Measurements from ENCODE around the gene SLC4A7. TPM values are rescaled to one million over a fixed set of nuclear protein-coding genes. Genes with fewer than 3 reads are reported as not detected.
"Not testable (repeated sequence)": the region's sequence is repeated elsewhere in the genome, so short reads cannot be mapped to it uniquely, and the experiment has no call there.

Gene SLC4A7
- total and polyA plus RNA-seq, 3 donors from 2014 or later: 17.7 to 46.6 (median 43.2) TPM

DNA sequence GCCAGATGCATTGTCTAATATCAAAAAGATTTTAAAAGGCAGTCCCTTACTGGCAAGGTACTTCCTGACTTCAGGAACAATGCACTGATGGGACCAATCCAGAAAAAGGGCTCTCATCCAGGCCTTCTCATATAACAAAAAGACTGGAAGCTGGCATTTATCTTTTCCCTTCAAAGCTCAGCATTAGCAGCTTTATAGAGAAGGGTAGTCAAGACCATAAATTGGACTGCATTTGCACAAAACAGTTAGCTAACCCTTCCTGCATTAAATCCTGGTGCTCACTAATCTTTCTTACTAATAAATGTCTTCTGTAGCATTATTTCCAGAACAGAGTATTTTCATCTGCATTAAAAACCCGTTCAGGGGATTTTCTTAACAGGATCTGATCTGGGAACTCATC lies 69.0 kb downstream of the SLC4A7 start:
- Histone ChIP-seq H3K27ac (no peak overlapping the region), H3K4me1 (no peaks in the 10 kb centered on the region), H3K36me3 (ENCODE audit: low read depth, missing control alignments) (no peaks in the 10 kb centered on the region), H3K9me3 (no peaks in the 10 kb centered on the region), H3K27me3 (no peaks in the 10 kb centered on the region), H3K4me3 (no peak overlapping the region)
- 69 to 86% methylated on average over 1 of the region's 1 CpG for WGBS, 2 donors
- TF ChIP-seq, protein P1, sequence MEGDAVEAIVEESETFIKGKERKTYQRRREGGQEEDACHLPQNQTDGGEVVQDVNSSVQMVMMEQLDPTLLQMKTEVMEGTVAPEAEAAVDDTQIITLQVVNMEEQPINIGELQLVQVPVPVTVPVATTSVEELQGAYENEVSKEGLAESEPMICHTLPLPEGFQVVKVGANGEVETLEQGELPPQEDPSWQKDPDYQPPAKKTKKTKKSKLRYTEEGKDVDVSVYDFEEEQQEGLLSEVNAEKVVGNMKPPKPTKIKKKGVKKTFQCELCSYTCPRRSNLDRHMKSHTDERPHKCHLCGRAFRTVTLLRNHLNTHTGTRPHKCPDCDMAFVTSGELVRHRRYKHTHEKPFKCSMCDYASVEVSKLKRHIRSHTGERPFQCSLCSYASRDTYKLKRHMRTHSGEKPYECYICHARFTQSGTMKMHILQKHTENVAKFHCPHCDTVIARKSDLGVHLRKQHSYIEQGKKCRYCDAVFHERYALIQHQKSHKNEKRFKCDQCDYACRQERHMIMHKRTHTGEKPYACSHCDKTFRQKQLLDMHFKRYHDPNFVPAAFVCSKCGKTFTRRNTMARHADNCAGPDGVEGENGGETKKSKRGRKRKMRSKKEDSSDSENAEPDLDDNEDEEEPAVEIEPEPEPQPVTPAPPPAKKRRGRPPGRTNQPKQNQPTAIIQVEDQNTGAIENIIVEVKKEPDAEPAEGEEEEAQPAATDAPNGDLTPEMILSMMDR (IDR thresholded peaks at IDR 0.05): no peak
- TF ChIP-seq POLR2A (IDR thresholded peaks at IDR 0.05): no peak
- DNase-seq: no peak
- intact Hi-C loops (cut with DNase I; ENCODE audit: low total_unique reads): no loop called here

- Histone ChIP-seq H3K27ac (no peak overlapping the region), H3K27me3 (no peaks in the 10 kb centered on the region), H3K9me3 (no peaks in the 10 kb centered on the region), H3K4me1 (no peaks in the 10 kb centered on the region), H3K36me3 (ENCODE audit: low read depth, missing control alignments) (no peaks in the 10 kb centered on the region), H3K4me3 (no peak overlapping the region)
- TF ChIP-seq, protein P1 (IDR thresholded peaks at IDR 0.05): no peak
- TF ChIP-seq POLR2A (IDR thresholded peaks at IDR 0.05): no peak
- no peak for DNase-seq
- intact Hi-C loops (cut with DNase I; ENCODE audit: low total_unique reads): no loop called here
- 57 to 60% methylated on average over 3 of the region's 3 CpGs for whole genome bisulfite sequencing, 2 donors
Observed at GRCh38 chr3:27392950-27393679, 91.1 kb downstream of the SLC4A7 start.

- H3K27ac ChIP-seq; DNase-seq; H3K9me3 ChIP-seq; H3K27me3 ChIP-seq; H3K4me1 ChIP-seq; intact Hi-C loops (cut with DNase I; ENCODE audit: low total_unique reads); H3K36me3 ChIP-seq (ENCODE audit: low read depth, missing control alignments); H3K4me3 ChIP-seq: not testable (repeated sequence)
- 94 to 95% methylated on average over 10 of the region's 10 CpGs for WGBS, 2 donors
Observed at GRCh38 chr3:27392414-27392813, 91.8 kb downstream of the SLC4A7 start.

- no peak overlapping the region for H3K4me3 ChIP-seq
- WGBS, 2 donors: 91 to 97% methylated on average over 1 of the region's 1 CpG
- no peaks in the 10 kb centered on the region for H3K36me3 ChIP-seq (ENCODE audit: low read depth, missing control alignments)
- no peak overlapping the region for H3K27ac ChIP-seq
- no peaks in the 10 kb centered on the region for H3K4me1 ChIP-seq
- TF ChIP-seq, protein P1 (IDR thresholded peaks at IDR 0.05): no peak
- no peak for TF ChIP-seq POLR2A (IDR thresholded peaks at IDR 0.05)
- no peaks in the 10 kb centered on the region for H3K9me3 ChIP-seq
- no peaks in the 10 kb centered on the region for H3K27me3 ChIP-seq
- no peak for DNase-seq
- intact Hi-C loops (cut with DNase I; ENCODE audit: low total_unique reads): no loop called here
Observed at GRCh38 chr3:27391796-27392195, 92.4 kb downstream of the SLC4A7 start.

DNA sequence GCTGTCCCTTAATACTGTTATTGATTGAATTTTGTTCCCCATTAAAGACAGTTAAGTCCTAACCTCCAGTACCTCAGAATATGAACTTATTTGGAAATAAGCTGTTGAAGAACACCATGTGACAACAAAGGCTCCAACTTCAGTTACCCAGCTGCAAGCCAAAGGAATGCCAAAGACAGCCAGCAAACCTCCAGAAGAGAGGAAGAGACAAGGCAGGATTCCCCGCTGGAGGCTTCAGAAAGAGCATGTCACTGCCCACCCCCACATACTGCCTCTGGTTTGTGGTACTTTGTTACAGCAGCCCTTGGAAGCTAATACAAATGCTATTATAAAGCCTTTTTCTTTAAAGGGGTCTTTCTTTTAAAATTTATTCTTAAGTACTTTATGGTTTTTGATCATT lies 96.6 kb downstream of the SLC4A7 start:
- H3K4me3 ChIP-seq: no peak overlapping the region
- no peak for DNase-seq
- no peak for TF ChIP-seq POLR2A (IDR thresholded peaks at IDR 0.05)
- TF ChIP-seq, protein P1 (IDR thresholded peaks at IDR 0.05): no peak
- no peaks in the 10 kb centered on the region for H3K36me3 ChIP-seq (ENCODE audit: low read depth, missing control alignments)
- no peaks in the 10 kb centered on the region for H3K4me1 ChIP-seq
- no peak overlapping the region for H3K27ac ChIP-seq
- H3K9me3 ChIP-seq: no peaks in the 10 kb centered on the region
- H3K27me3 ChIP-seq: no peaks in the 10 kb centered on the region
- WGBS, 2 donors: 87 to 95% methylated on average over 1 of the region's 1 CpG
- intact Hi-C loops (cut with DNase I; ENCODE audit: low total_unique reads): no loop called here
